T-helper 9 cell (primary cell): ENCODE data around the gene ZNF451.

ENCODE experiments used
- DNase-seq: peaks from one replicate; pipeline ENCODE4 v3.0.0-alpha.2; 2020

The ZNF451 gene

DNA sequence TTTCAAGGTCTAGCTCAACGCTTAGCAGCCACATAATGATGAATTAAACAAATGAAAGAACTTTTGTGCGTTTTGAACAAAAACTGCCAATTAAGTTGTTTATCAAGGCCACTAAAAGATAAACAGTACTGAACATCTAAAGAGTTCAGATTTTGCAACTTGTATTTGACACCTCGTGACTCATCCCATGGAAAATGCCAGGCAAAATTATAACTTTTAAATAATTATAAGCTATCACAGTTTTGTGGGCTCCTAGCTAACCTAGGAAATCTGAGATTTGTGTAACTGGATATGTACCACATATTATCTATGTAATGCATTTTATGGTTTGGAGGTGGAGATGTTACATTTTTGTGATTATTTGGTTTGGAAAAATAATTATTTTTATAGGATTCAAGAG is 72.5 kb downstream of the ZNF451 start:
- no peak for DNase-seq

DNA sequence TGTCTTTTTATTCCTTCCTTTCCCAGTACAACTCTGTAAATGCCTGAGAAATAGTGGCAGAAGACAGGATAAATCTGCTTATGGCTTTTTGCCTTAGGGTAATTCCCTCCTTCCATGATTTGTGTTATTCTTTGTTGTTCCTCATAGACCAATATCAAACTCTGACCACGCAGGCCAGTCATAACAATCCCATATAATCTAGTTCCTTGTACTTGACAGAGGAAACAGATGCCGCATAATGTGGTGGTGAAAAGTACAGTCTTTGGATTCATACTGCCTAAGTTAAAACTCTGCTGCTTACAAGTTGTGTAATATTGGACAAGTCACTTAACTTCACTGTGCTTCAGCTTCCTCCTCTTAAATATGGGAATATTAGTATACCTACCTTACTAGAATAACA is 74.0 kb downstream of the ZNF451 start:
- DNase-seq = no peak

GRCh38 chr6:57165080-57165479 is 75.1 kb downstream of the ZNF451 start:
- no peak for DNase-seq

GRCh38 chr6:57172136-57173055 is 82.4 kb downstream of the ZNF451 start, which contains the start of gene BAG2:
Gene BAG2, plus strand, starts transcription at chr6:57172326. Its CDS starts 372 bp downstream, at chr6:57172698.
- DNase-seq = peak; percentile 75

DNA sequence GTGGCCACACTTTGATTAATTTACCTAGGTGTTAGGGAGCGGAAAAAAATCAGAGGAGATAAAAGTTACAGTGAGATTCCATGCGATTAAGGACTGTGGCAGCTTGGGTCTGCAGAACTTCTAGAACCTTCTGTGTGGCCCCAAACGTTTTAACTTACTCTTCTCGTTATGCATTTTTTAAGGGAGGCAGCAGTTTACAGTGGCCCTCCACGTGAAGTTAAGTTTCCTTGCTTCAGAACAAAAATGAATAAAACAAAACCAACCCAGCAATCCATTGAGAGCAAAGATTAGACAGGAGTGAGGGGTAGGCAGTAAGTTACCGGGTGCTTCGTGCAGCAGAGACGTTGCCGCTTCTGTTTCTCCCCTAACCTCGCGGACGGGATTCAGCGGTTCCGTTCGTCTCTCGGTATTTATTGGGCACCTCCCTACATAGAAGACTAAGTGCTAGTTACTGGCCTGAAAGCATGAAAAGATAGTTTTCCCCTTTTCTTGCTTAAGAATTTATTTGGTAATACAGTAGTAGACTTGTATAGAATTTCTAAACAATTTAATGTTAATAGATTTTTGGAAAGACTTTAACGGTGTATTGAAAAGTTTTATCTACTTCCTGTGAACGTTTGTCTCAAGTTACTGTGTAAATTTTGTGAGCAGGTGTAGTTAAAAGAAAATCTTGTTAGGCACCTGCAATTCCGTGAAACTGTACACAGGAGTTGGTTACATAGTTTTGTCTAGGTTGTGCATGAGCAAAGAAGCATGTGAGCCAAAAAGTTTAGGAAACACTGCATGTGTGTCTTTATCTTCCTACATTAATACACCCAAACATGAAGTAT is 83.3 kb downstream of the ZNF451 start:
- DNase-seq = no peak

- no peak for DNase-seq
These were observed 84.0 kb downstream of the ZNF451 start for GRCh38 chr6:57173886-57174510.

GRCh38 chr6:57174511-57174907 is 84.5 kb downstream of the ZNF451 start:
- DNase-seq = no peak

- DNase-seq = no peak
These were observed 87.7 kb downstream of the ZNF451 start for GRCh38 chr6:57177545-57178265.

DNA sequence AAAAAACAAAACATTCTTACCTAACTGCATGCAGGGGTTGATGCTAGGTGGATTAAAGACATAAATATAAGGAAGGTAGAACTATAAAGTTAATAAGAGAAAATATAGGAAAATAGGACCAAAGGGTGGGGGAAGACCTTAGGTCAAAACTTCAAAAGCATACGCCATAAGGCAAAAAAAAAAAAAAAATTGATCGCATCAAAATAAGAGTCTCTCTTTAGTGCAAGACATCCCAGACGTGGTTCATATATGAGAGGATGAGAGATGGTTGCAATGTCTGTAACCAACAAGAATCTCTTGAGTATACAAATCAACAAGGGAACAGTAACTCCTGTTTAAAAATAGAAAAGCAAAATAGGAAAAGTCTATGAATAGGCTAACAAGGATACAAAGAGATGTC is 90.6 kb downstream of the ZNF451 start:
- no peak for DNase-seq

GRCh38 chr6:57182017-57182432 is 92.0 kb downstream of the ZNF451 start:
- no peak for DNase-seq

DNA sequence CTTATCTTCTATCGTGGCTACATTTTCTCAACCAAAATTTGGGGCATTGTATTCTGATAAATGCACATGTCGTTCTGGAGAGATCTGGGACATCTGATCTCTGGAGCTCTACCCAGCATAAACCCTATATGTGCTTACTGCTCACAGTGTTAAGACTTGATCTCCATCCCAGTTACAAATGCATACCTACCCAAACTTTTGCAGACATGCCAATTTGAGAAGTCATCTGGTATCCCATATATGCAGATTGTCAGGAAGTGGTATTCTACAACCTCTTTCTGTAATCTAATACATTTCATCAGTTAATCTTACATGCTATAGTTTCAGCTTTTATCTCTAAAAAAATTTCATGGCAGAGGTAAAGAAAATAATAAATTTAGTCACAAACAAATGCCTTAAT is 93.3 kb downstream of the ZNF451 start:
- DNase-seq = no peak

- no peak for DNase-seq
These were observed 100.2 kb downstream of the ZNF451 start for GRCh38 chr6:57190140-57190539.

DNA sequence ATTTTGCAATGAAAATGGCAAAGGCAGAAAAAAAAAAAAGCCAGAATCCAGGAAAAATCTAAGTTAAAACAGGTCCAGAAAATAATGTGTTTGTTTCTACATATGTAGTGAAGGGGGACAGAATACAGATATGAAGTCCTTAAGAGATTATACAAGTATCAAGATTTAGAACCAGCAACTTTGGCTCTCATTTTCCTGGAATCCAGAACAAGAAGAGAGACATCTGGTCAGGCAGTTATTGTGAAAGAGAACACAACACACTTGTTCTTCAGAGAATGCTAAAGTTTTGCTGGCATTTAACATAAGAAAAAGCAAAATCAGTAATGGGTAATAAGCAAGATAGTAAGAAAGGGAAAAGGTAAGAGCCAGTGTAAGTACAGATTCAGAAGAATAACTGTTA is 103.2 kb downstream of the ZNF451 start:
- no peak for DNase-seq

DNA sequence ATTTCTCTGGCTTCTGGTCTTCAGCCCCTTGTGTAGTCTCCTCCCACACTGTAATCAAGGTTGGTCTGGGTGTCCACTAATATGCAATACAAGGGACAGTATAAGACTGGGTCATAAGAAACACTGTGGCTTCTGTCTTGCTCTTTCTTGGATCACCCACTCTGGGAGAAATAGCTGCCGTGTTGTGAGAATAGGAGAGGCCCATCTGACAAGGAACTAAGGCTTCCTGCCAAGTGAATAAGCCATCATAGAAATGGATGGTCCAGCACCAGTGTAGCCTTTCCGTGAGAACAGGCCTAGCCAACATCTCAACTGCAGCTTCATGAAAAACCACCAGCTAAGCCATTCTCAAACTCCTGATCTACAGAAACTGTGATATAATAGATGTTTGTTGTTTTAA is 105.5 kb downstream of the ZNF451 start:
- no peak for DNase-seq

- DNase-seq = no peak
These were observed 109.1 kb downstream of the ZNF451 start for GRCh38 chr6:57198926-57199636.

DNA sequence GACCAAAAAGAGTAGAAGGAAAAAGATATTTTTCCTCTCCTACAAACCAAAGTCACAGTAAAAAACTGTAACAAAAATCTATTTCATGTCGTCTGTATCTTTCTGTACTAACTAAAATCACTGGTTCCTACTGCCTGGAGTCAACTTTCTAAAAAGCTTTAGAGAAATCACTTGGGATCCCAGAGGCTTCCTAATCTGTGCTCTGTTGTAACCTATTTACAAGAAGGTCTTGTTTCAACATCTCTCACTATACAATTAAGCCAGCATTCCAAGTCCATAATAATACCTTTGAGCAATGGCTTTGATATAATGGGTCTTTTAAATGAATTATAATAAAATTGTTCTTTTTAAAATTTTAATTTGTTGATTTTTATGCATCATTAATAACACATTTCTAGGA is 111.7 kb downstream of the ZNF451 start:
- no peak for DNase-seq

DNA sequence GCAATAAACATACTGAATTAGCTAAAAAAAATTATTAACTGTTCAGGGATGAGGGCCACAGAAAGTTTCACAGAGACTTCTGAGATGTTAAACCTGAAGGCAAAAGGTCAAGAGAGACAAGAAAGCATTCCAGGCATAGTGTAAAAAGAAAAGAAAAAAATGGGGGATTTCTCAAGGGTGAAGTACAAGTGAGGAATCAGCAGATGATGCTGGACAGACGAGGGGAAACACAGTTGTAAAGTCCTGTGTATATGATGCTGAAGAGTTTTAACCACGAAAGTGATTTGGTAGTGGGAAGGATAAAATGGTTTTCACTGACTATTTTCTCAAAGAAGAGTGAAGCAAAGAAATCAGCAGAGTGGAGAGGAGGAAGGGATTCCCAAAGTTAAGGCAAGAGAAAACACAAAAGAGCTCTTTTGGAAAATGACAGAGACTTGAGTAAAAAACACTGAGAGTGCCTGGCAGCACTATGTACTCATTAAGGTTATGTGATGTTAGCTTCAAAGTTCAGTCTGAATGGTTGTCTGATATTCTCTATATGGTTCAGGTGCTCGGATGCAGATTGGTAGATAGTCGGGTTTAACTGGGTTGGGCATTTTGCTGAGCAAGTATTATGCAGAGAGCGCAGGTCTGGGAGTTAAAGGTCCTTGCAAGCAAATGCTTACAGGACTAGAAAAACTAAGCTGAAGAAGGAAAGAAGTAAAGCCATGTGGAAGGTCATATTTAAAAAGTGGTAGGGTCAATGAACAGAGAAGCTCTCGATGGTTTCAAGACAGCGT is 115.8 kb downstream of the ZNF451 start:
- DNase-seq = no peak

GRCh38 chr6:57207141-57207540 is 117.2 kb downstream of the ZNF451 start:
- DNase-seq = no peak

DNA sequence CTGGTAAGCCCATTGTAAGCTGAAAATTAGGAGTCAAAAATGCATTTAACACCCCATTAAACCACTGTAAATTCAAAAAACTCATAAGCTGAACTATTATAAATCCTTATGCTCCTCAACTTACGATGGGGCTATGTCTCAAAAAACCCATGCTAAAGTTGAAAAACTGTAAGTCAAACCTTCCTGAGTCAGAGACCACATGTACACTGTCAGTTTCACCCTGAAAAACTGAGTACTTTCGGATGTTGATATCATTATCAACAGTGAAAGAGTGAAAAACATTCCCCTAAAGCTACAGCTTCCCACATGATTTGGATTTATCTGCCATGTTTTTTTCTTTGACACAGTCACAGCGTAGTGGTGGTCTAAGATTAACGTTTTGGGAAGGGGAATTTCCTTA is 117.9 kb downstream of the ZNF451 start:
- DNase-seq = no peak

- no peak for DNase-seq
These were observed 119.0 kb downstream of the ZNF451 start for GRCh38 chr6:57209030-57209429.

DNA sequence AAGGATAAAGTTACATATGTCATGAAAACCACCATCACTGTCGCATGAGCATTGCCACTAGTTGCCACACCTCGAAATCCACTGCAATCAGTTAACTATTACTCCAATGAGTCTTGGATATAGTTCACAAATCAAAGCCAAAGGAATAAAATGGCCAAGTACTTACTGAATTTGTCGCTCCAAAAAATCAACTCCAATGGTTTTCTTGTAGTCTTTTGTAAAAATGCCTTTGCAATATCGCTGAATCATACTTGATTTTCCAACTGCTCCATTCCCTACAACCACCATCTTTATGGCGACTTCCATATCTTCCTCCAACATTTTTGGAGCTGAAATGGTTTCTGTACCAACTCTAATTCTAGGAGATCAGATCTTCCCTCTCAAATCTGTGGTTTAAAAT is 120.1 kb downstream of the ZNF451 start:
- DNase-seq = no peak
